Neutrophil (primary cell): ENCODE measurements around the gene LILRA1.
"Not testable (repeated sequence)": the region's sequence is repeated elsewhere in the genome, so short reads cannot be mapped to it uniquely, and the experiment has no call there.

Source experiments
- H3K27ac ChIP-seq: fragments of 200-600 bp; sonication (generic); 2 replicates; pipeline ENCODE4 v1.5.1; 2016; ENCODE audit warnings: mild to moderate bottlenecking, moderate library complexity
- H3K27me3 ChIP-seq: fragments of 200-600 bp; sonication (generic); 2 replicates; pipeline ENCODE4 v1.6.0; 2016; ENCODE audit warnings: mild to moderate bottlenecking
- H3K36me3 ChIP-seq: fragments of 200-600 bp; sonication (generic); 2 replicates; pipeline ENCODE4 v1.5.1; 2017
- H3K4me1 ChIP-seq, 2 experiments: fragments of 200-600 bp in 1 of 2; sonication (generic) in 1 of 2; 1 replicate in 1 of 2; 2 replicates in 1 of 2; pipeline versions ENCODE4 v1.5.1 to v1.6.1; 2013 to 2016; ENCODE audit warnings: low read depth in 1 of 2, low read length in 1 of 2, mild to moderate bottlenecking in 1 of 2, moderate library complexity in 1 of 2; ENCODE audit not compliant: control insufficient read depth in 1 of 2, insufficient read depth in 1 of 2
- H3K4me3 ChIP-seq, 2 experiments: fragments of 200-600 bp in 1 of 2; sonication (generic) in 1 of 2; 1 replicate in 1 of 2; 2 replicates in 1 of 2; pipeline ENCODE4 v1.5.1; 2013 to 2016; ENCODE audit warnings: low read depth in 1 of 2, low read length in 1 of 2, mild to moderate bottlenecking in 1 of 2, moderate library complexity in 1 of 2
- H3K9me3 ChIP-seq: fragments of 200-600 bp; sonication (generic); 2 replicates; pipeline ENCODE4 v1.5.1; 2016
- TF ChIP-seq, protein P1 (sequence below): fragments of 200-600 bp; sonication (generic); IDR thresholded peaks from 2 replicates; pipeline ENCODE4 v1.5.1; 2016; ENCODE audit warnings: antibody characterized with exemption

The LILRA1 gene

DNA sequence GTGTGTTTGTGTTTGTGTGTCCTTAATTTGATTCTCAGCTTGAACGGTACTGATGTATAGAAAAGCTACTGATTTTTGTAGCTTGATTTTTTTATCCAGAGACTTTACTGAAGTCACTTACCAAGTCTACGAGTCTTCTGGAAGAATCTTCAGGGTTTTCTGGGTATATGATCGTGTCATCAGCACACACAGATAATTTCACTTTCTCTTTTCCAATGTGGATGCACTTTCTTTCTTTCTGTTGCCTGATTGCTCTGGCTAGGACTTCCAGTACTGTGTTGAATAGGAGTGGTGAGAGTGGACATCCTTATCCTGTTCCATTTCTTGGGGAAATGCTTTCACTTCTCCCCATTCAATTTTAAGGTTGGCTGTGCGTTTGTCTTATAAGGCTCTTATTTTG is 29.0 kb downstream of the LILRA1 start:
- Histone ChIP-seq H3K36me3 (no peaks in the 10 kb centered on the region), H3K9me3 (no peaks in the 10 kb centered on the region), H3K27me3 (peaks cover 6% of the 10 kb centered on the region), H3K27ac (no peak overlapping the region), H3K4me1 (no peaks in the 10 kb centered on the region), H3K4me3 (no peak overlapping the region)
- TF ChIP-seq, protein P1, sequence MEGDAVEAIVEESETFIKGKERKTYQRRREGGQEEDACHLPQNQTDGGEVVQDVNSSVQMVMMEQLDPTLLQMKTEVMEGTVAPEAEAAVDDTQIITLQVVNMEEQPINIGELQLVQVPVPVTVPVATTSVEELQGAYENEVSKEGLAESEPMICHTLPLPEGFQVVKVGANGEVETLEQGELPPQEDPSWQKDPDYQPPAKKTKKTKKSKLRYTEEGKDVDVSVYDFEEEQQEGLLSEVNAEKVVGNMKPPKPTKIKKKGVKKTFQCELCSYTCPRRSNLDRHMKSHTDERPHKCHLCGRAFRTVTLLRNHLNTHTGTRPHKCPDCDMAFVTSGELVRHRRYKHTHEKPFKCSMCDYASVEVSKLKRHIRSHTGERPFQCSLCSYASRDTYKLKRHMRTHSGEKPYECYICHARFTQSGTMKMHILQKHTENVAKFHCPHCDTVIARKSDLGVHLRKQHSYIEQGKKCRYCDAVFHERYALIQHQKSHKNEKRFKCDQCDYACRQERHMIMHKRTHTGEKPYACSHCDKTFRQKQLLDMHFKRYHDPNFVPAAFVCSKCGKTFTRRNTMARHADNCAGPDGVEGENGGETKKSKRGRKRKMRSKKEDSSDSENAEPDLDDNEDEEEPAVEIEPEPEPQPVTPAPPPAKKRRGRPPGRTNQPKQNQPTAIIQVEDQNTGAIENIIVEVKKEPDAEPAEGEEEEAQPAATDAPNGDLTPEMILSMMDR, result no peak

DNA sequence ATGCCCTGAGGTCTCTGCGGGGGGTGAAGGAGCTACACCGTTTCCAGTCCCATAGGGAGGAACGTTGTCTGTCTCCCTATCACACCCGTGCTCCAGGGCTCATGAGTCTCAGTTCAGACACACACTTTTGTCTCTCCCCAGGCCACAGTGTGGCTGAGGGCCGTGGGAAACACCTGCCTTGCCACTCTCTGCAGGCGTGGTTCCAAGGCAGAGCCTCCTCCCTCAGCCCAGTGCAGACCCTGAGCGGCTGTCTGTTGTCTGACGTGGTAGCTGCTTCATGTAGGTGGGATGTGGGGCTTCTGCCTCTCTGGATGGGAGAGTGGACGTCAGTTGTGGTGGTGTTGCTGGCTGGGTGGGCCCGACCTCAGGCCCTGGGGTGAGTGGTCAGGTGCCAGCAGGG is 30.8 kb downstream of the LILRA1 start:
- not testable (repeated sequence) for H3K9me3 ChIP-seq
- peaks cover 14% of the 10 kb centered on the region for H3K27me3 ChIP-seq

DNA sequence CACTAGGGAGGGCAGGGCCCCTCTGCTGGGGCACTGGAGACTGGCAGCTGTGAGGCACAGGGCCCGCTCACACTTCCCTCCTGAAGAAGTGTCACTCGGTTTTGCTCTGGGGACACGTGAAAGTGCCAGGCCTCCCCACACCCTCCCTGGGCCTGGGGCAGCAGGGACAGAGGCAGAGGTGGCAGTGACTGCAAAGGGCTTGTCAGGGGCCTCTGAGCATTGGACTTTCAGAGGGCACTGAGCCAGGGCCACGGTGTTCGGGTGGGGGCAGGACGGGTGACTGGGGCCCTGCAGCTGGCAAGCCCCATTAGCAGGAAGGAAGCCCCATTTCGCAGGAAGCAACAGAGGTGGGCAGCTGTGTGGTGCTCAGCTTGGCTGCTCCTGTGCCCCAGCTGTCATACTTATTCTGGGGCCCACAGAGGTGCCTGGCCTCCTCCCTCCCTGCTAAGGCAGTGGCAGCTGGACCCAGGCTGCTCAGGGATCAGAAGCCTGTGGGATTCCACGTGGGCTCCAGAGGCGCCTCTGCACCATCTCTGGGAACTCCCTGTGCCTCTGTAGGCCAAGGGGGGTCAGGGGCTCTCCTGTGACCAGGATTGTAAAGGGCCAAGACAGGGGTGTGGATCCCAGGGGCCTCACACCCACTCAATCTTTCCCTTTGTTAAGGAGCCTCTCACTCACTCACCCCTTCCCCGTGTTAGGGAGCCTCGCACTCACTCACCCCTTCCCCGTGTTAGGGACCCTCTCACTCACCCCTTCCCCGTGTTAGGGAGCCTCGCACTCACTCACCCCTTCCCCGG is 31.7 kb downstream of the LILRA1 start:
- peaks cover 23% of the 10 kb centered on the region for H3K27me3 ChIP-seq
- H3K36me3 ChIP-seq, H3K9me3 ChIP-seq, H3K4me1 ChIP-seq, H3K27ac ChIP-seq, H3K4me3 ChIP-seq: not testable (repeated sequence)

More for the DNA sequence above, 30.8 kb downstream of the LILRA1 start:
- H3K4me3 ChIP-seq, H3K27ac ChIP-seq, H3K36me3 ChIP-seq, H3K4me1 ChIP-seq: not testable (repeated sequence)

DNA sequence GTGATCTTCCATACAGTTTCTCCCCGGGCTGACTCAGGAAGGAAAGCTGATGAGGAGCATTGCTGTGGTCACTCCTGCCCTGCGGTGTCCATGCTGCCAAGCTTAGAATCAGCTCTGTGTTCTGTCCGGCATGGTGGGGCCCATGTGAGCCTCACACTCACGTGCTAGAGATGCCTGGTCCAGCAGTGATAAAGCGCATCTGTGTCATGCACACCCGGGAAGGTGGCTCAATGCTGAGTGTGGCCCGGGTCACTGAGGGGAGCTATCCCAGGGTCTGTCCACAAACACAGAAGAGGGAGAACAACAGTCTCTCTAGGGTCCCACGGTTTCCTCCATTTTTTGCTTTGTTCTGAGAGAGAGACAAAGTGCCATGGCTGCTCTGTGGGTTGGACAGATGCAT is 33.3 kb downstream of the LILRA1 start:
- H3K27me3 ChIP-seq, result peaks cover 32% of the 10 kb centered on the region
- no peak overlapping the region for H3K4me3 ChIP-seq
- H3K9me3 ChIP-seq, result no peaks in the 10 kb centered on the region
- peaks cover 9 to 11% of the 10 kb centered on the region in 2 experiments for H3K4me1 ChIP-seq
- TF ChIP-seq, protein P1, result no peak
- H3K27ac ChIP-seq, result no peak overlapping the region
- no peaks in the 10 kb centered on the region for H3K36me3 ChIP-seq

DNA sequence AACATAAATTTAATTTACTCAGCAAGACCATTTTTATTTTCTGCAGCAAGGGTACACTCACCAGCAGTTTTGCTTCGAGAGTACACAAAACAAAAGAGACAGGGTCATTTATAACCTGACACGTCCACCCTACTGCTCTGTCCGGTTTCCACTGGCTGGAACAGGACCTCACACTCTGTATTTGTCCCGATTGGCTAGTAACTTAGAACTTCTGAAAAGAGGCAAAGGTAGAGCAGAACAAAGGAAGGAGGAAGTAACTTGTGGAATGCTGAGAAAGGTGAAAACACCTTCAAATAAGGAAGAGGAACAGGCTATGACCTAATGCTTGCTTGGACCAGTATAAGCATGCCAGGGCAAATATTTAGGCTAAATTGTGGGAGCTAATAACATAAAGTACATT is 34.5 kb downstream of the LILRA1 start:
- H3K9me3 ChIP-seq, H3K36me3 ChIP-seq, H3K27ac ChIP-seq, H3K4me3 ChIP-seq: not testable (repeated sequence)
- peaks cover 9 to 11% of the 10 kb centered on the region in 2 experiments for H3K4me1 ChIP-seq
- H3K27me3 ChIP-seq, result peaks cover 32% of the 10 kb centered on the region

DNA sequence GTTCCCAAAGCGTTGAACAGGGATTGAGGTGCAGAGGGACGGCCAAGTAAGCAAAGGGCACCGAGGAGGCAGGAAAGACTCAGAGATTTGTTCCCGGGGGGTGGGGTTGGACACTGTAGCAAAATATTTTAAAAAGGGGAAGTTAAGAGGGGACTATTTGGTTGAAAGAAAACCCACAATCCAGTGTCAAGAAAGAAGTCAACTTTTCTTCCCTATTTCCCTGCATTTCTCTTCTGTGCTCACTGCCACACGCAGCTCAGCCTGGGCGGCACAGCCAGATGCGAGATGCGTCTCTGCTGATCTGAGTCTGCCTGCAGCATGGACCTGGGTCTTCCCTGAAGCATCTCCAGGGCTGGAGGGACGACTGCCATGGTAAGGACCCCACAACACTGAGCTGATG is 36.8 kb downstream of the LILRA1 start, which contains the start of gene LILRB1:
Gene LILRB1, plus strand, starts transcription at position 223 of the 400 bp plus-strand sequence. CDS start 590 bp downstream, outside the sequence.
- peak within 1 kb of the TSS in 1 of 2 experiments; percentile 27 for H3K4me3 ChIP-seq
- H3K4me1 ChIP-seq, result peaks cover 9 to 11% of the 10 kb centered on the region in 2 experiments

DNA sequence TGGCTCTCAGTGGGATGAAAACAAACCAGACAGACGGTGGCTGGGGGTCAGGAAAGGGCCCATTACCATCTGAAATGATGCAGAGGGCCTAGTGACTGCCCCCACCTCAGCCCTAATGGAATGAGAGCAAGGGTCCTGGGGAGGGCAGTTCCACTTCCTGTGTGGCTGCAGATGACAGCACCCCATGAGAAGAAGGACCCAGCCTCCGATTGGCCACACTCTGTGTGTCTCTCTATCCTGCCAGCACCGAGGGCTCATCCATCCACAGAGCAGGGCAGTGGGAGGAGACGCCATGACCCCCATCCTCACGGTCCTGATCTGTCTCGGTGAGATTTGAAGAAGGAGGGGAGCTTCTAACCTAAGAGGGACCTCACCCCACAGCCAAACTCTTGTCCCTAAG is 37.4 kb downstream of the LILRA1 start:
- H3K9me3 ChIP-seq, result no peaks in the 10 kb centered on the region
- no peak overlapping the region for H3K4me3 ChIP-seq
- H3K36me3 ChIP-seq, result no peaks in the 10 kb centered on the region
- TF ChIP-seq, protein P1, result no peak
- peaks cover 9 to 11% of the 10 kb centered on the region in 2 experiments for H3K4me1 ChIP-seq
- peak overlapping the region; percentile 64 for H3K27ac ChIP-seq
- peaks cover 30% of the 10 kb centered on the region for H3K27me3 ChIP-seq

More for the DNA sequence above, 36.8 kb downstream of the LILRA1 start, which contains the start of gene LILRB1:
- not testable (repeated sequence) for H3K36me3 ChIP-seq, H3K9me3 ChIP-seq
- Histone ChIP-seq H3K27ac (peak within 1 kb of the TSS; percentile 64), H3K27me3 (peaks cover 28% of the 10 kb centered on the region)

DNA sequence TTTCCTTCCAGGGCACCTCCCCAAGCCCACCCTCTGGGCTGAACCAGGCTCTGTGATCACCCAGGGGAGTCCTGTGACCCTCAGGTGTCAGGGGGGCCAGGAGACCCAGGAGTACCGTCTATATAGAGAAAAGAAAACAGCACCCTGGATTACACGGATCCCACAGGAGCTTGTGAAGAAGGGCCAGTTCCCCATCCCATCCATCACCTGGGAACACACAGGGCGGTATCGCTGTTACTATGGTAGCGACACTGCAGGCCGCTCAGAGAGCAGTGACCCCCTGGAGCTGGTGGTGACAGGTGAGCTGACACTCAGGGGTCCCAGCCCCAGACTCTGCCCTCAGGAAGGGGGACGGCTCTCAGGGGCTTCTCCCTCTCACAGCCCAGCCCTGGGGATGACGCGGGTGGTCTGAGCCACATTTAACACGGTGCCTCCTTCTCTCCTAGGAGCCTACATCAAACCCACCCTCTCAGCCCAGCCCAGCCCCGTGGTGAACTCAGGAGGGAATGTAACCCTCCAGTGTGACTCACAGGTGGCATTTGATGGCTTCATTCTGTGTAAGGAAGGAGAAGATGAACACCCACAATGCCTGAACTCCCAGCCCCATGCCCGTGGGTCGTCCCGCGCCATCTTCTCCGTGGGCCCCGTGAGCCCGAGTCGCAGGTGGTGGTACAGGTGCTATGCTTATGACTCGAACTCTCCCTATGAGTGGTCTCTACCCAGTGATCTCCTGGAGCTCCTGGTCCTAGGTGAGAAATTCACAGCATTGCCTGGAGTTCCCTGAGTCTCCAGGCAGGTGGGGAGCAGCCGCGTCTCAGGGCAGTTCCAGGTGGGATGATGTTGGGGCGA is 38.3 kb downstream of the LILRA1 start:
- Histone ChIP-seq H3K4me1 (peaks cover 9 to 11% of the 10 kb centered on the region in 2 experiments), H3K27me3 (peaks cover 36% of the 10 kb centered on the region)
- not testable (repeated sequence) for H3K36me3 ChIP-seq, H3K27ac ChIP-seq, H3K9me3 ChIP-seq, H3K4me3 ChIP-seq

DNA sequence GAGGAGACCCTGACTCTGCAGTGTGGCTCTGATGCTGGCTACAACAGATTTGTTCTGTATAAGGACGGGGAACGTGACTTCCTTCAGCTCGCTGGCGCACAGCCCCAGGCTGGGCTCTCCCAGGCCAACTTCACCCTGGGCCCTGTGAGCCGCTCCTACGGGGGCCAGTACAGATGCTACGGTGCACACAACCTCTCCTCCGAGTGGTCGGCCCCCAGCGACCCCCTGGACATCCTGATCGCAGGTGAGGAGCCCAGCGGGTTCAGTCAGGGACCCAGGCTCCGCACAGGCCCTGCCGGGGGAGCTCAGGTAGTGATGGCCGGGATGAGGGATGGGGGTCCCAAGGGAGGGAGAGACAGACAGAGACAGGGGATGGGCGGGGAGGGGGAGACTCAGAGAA is 39.1 kb downstream of the LILRA1 start:
- not testable (repeated sequence) for H3K9me3 ChIP-seq, H3K36me3 ChIP-seq

More for the DNA sequence above, 39.1 kb downstream of the LILRA1 start:
- H3K4me3 ChIP-seq, H3K27ac ChIP-seq: not testable (repeated sequence)
- H3K27me3 ChIP-seq, result peaks cover 38% of the 10 kb centered on the region
- peaks cover 9 to 11% of the 10 kb centered on the region in 2 experiments for H3K4me1 ChIP-seq
